Skeletal muscle tissue (tissue), 4 donors: Measurements from ENCODE around the gene RLBP1. TPM values are rescaled to one million over a fixed set of nuclear protein-coding genes. Genes with fewer than 3 reads are reported as not detected.

ENCODE experiments used
- H3K27ac ChIP-seq: one replicate; pipeline ENCODE4 v1.7.0; 2013; ENCODE audit warnings: mild to moderate bottlenecking, low read depth, low read length, inconsistent platforms
- H3K27me3 ChIP-seq, 3 donors: one replicate each; pipeline ENCODE4 v1.7.0; 2013; ENCODE audit warnings: low read length in 3 of 3; ENCODE audit not compliant: control insufficient read depth in 3 of 3, insufficient read depth in 3 of 3
- H3K36me3 ChIP-seq, 3 donors: one replicate each; pipeline ENCODE4 v1.7.0; 2013; ENCODE audit warnings: low read length in 3 of 3; ENCODE audit not compliant: control insufficient read depth in 3 of 3, insufficient read depth in 3 of 3
- H3K4me1 ChIP-seq, 3 donors: one replicate each; pipeline ENCODE4 v1.7.0; 2013; ENCODE audit warnings: low read length in 3 of 3, mild to moderate bottlenecking in 3 of 3; ENCODE audit not compliant: control insufficient read depth in 3 of 3, insufficient read depth in 3 of 3
- H3K4me3 ChIP-seq, 3 donors: one replicate each; pipeline ENCODE4 v1.7.0; 2013; ENCODE audit warnings: low read length in 3 of 3
- H3K9ac ChIP-seq, 3 donors: one replicate each; pipeline ENCODE4 v1.7.0; 2013; ENCODE audit warnings: low read length in 3 of 3, mild to moderate bottlenecking in 3 of 3, moderate library complexity in 2 of 3, low read depth in 1 of 3
- H3K9me3 ChIP-seq, 3 donors: one replicate each; pipeline ENCODE4 v1.7.0; 2013; ENCODE audit warnings: low read length in 3 of 3; ENCODE audit not compliant: control insufficient read depth in 3 of 3
- total RNA-seq: library from RNA; depleted of rRNA; stranded (reverse); fragments of >200 nt; gene quantifications from one replicate; pipeline ENCODE4 v1.2.3, GENCODE V29; 2014
- donor health status: Osteomylitis.

RLBP1 gene
- total RNA-seq, 1 donor from 2014 or later: 0.52 TPM

DNA sequence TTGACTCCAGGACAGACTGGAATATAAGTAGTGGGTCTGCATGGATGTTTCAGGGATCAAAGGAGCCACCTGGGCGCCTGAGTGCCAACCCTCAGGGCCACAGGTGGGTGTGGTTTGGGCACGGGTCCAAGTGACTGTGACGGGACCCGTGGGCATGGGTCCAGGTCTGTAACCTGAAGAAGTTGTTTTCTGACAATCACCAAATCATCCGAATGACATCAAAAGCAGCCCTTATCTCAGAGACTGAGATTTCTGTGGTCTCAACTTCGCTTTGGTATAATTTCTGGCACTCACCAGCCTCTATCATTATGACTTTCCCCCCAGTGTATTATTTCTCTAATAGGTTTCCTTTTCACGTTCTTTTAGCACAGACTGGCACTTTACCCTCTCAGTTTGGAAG is 24.4 kb downstream of the RLBP1 start:
- H3K9ac ChIP-seq: no peak overlapping the region
- H3K4me3 ChIP-seq: no peak overlapping the region
- no peaks in the 10 kb centered on the region for H3K9me3 ChIP-seq
- H3K4me1 ChIP-seq: peaks cover 3 to 16% (median 4%) of the 10 kb centered on the region in 3 donors
- H3K36me3 ChIP-seq: peaks cover 30 to 56% (median 31%) of the 10 kb centered on the region in 3 donors
- no peak overlapping the region for H3K27ac ChIP-seq
- no peaks in the 10 kb centered on the region for H3K27me3 ChIP-seq

DNA sequence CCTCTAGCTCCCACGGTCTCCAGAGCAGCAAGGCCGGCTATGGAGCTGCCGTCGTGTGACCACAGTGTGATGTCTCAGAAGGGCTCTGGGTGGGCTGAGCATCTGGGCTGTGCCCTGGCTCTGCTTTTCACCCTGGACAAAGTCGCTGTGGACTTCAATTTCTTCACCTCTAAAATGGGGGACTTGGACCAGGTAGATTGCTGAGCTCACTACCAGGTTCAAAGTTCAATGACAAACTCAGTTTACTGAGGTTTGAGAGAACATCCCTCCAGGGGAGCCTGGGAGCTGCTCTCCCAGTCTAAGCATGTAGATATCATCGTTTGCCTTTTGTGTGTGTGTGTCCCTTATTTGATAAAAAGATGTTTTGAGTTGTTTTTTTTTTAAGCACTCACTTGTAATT is 25.1 kb downstream of the RLBP1 start:
- Histone ChIP-seq H3K9me3 (no peaks in the 10 kb centered on the region), H3K27me3 (no peaks in the 10 kb centered on the region), H3K27ac (peak overlapping the region; percentile 34), H3K4me1 (peaks cover 3 to 16% (median 4%) of the 10 kb centered on the region in 3 donors), H3K36me3 (peaks cover 32 to 62% (median 35%) of the 10 kb centered on the region in 3 donors), H3K9ac (no peak overlapping the region), H3K4me3 (no peak overlapping the region)

DNA sequence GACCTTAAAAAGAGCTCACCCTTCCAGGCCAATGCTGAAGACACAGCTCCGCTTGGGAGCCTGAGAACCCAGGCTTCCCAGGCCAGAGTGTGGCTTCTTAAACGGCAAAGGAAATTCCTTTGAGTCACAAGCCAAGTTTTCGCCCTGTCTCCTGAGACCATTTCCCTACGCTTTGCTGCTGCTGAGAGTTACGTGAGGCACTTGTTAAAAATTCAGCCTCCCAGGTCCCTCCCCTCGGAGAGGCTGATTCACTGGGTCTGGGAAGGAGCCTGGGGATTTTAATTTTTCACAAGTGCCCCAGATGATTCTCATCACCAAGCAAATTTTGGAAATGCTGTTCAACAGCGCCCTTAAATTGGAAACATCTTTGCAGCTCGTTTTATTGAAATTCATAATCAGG is 25.5 kb downstream of the RLBP1 start:
- peak overlapping the region; percentile 34 for H3K27ac ChIP-seq
- peaks cover 3 to 16% (median 4%) of the 10 kb centered on the region in 3 donors for H3K4me1 ChIP-seq
- H3K4me3 ChIP-seq: no peak overlapping the region
- no peaks in the 10 kb centered on the region for H3K9me3 ChIP-seq
- H3K27me3 ChIP-seq: no peaks in the 10 kb centered on the region
- no peak overlapping the region for H3K9ac ChIP-seq
- H3K36me3 ChIP-seq: peaks cover 36 to 66% (median 39%) of the 10 kb centered on the region in 3 donors

DNA sequence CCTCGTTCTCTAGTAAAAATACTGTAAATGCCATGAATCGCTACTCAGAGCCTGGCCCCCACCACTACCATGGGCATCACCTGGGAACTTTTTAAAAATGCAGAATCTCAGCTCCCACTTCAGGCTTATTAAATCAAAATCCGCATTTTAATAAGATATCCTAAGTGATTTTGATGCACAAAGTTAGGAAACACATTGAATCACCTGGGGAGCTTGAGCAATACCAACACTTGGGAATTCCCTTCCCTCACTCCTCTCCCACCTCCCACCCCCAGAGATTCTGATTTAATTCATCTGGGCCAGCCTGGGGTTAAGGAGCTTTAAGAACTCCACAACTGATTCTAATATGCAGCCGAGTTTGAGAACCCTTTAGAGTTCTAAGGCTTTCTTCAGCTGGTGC is 26.8 kb downstream of the RLBP1 start:
- Histone ChIP-seq H3K27ac (no peak overlapping the region), H3K36me3 (peaks cover 44 to 72% (median 49%) of the 10 kb centered on the region in 3 donors), H3K9me3 (no peaks in the 10 kb centered on the region), H3K27me3 (no peaks in the 10 kb centered on the region), H3K4me1 (peaks cover 3 to 16% (median 4%) of the 10 kb centered on the region in 3 donors), H3K4me3 (no peak overlapping the region), H3K9ac (no peak overlapping the region)

DNA sequence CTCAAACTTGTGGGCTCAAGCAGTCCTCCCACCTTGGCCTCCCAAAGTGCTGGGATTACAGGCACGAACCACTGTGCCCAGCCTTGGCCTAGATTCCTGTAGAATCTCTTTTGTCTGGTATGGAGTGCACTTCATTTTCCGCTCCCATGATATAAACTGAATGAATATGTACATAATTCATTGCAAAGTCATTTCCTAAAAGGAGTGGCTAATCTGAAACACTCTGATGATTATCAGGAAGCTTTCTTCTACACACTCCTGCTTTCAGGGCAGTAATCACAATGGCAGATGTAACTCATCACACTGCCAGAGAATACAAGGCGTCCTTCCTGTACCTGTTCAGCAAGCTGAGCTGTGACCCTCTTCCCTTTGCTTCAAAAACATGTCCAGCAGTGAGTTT is 28.6 kb downstream of the RLBP1 start:
- Histone ChIP-seq H3K4me1 (peaks cover 3 to 9% (median 4%) of the 10 kb centered on the region in 3 donors), H3K27me3 (no peaks in the 10 kb centered on the region), H3K36me3 (peaks cover 55 to 74% (median 64%) of the 10 kb centered on the region in 3 donors), H3K9me3 (no peaks in the 10 kb centered on the region), H3K9ac (no peak overlapping the region), H3K4me3 (no peak overlapping the region), H3K27ac (no peak overlapping the region)

DNA sequence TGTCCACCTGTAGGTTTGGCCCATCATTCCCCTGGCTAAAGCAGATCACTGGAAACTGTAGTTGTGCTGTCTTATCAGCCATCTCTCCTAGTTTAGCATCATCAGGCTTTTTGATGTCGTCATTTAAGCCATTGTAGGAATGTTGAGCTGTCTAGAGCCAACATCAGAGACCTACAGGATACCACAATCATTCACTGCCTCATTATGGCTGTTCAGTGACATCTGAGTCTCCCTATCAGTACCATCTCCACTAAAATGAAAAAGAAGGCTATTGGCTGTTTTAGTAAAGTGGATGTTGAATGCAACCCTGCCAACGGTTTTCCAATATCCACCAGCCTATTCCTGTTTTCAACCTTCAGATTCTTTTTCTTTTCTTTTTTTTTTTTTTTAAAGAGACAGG is 29.2 kb downstream of the RLBP1 start:
- Histone ChIP-seq H3K27me3 (no peaks in the 10 kb centered on the region), H3K4me3 (no peak overlapping the region), H3K36me3 (peaks cover 61 to 77% (median 65%) of the 10 kb centered on the region in 3 donors), H3K9me3 (no peaks in the 10 kb centered on the region), H3K4me1 (peaks cover 3 to 9% (median 3%) of the 10 kb centered on the region in 3 donors), H3K27ac (no peak overlapping the region), H3K9ac (no peak overlapping the region)

DNA sequence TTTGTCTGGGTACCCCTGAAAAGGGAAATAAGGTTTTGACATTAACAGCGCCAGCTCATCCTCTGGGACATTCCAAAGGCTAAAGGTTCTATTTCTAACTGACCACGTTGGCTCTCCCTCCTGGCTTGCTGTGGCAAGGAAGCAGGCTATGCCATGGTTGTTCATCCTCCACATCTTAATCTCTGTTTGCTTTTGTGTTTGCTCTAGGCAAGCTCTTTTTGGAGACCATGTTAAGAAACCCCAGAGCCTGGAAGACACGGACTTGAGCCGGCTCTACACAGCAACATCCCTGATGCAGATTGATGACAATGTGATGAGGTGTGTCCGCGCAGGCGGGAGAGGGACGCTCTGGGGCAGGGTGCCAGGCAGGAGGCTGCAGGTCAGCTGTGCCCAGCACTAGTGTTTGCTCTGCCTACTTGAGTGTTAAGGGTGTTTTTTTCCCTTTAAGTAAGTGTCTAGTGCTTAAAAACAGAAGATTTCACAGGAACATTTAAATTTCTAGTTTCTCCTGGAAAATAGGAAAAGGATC is 33.3 kb downstream of the RLBP1 start:
- Histone ChIP-seq H3K27ac (no peak overlapping the region), H3K4me1 (no peaks in the 10 kb centered on the region), H3K9me3 (no peaks in the 10 kb centered on the region), H3K4me3 (no peak overlapping the region), H3K9ac (no peak overlapping the region), H3K27me3 (no peaks in the 10 kb centered on the region), H3K36me3 (peaks cover 61 to 77% (median 69%) of the 10 kb centered on the region in 3 donors)

DNA sequence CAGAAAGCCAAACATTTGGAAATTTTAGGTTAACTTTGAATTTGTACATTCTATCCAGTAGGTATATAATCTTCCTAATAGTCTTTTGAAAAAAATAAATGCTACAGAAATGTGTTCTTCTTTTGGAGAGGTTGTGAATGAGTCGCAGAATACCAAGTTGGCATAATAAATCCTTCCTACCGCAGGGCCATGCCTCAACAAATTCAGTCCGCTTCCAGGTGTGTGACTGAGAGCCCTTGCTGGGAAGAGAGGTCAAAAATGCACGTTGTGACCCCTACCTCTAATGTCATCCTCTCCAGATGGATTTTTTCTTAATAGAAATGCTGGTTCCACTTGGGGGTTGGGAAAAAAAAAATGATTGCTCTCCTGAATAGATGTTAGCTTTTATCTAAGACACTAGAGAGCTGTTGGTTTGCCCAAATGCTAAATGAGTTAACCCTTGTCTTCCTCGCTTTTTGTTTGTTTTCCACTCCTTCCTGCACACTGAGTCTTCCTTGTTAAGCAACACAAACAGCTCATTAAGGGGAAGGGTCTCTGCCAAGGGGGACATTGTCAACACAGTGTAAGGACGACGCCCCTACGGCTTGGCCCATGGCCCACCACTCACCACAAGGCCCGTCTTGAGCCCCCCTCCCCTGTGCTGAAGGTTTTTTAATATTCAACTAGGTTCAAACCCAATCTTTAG is 33.9 kb downstream of the RLBP1 start:
- no peaks in the 10 kb centered on the region for H3K27me3 ChIP-seq
- no peak overlapping the region for H3K27ac ChIP-seq
- H3K4me3 ChIP-seq: no peak overlapping the region
- no peaks in the 10 kb centered on the region for H3K9me3 ChIP-seq
- peaks cover 55 to 71% (median 64%) of the 10 kb centered on the region in 3 donors for H3K36me3 ChIP-seq
- no peak overlapping the region for H3K9ac ChIP-seq
- no peaks in the 10 kb centered on the region for H3K4me1 ChIP-seq

DNA sequence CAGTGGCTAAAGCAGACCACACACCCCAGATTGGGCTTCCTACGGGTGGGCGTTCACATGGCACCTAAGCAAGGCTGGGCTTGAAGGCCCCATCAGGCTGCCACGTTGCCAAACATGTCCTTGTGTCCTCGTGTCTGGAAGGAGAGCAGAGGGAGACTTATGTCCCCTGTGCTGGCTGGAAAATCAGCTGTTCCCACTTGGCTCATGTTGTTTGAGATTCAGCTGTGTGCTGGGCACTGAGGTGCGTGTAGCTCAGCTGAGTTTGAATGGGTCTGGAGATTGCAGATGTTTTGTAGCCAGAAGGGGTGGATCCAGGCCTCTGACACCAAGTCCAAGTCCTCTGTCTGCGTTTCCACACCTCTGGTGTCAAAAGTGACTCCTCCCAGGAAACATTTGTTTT is 34.6 kb downstream of the RLBP1 start:
- H3K27ac ChIP-seq: no peak overlapping the region

DNA sequence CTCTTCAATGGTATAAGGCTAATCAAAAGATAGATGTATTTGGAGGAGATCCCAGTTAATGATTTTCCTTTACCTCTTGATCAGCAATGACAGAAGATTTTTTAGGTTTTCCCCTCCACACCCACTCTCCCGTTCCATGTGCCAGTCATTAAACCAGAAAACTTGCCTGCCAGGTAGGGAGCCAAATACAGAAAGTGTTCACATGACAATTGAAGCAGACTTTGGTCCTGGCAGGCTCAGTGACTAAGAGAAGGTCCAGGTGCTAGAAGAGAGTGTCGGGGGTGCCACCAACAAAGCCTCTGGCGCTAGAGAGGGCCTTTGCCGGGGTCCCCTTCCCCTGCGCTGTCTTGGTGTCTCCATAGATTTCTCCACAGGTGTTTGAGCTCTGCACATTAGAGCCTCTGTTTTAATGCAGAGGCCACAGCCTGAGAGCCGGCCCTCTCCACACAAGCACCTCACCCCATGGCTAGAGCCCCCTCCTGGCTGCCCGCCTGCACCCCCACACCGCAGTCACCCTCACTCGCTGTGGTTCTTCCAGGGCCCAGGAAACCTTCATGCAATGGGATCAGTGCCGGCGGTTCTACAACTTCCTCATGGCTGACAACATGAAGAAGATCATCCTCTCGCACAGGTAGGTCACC is 36.4 kb downstream of the RLBP1 start:
- Histone ChIP-seq H3K9me3 (no peaks in the 10 kb centered on the region), H3K4me3 (no peak overlapping the region), H3K36me3 (peaks cover 47 to 50% (median 49%) of the 10 kb centered on the region in 3 donors), H3K27me3 (no peaks in the 10 kb centered on the region), H3K27ac (no peak overlapping the region), H3K9ac (peak overlapping the region in 1 of 3 donors; percentile 25), H3K4me1 (no peaks in the 10 kb centered on the region)

More for the DNA sequence above, 34.6 kb downstream of the RLBP1 start:
- Histone ChIP-seq H3K9ac (no peak overlapping the region), H3K9me3 (no peaks in the 10 kb centered on the region), H3K27me3 (no peaks in the 10 kb centered on the region), H3K36me3 (peaks cover 56 to 66% (median 59%) of the 10 kb centered on the region in 3 donors), H3K4me1 (no peaks in the 10 kb centered on the region), H3K4me3 (no peak overlapping the region)
